ENCODE measurements around the gene CTIF. TPM values are rescaled to one million over a fixed set of nuclear protein-coding genes. Genes with fewer than 3 reads are reported as not detected.

CTIF gene
- total RNA-seq, 1 experiment from 2014 or later, result 8.3 TPM

DNA sequence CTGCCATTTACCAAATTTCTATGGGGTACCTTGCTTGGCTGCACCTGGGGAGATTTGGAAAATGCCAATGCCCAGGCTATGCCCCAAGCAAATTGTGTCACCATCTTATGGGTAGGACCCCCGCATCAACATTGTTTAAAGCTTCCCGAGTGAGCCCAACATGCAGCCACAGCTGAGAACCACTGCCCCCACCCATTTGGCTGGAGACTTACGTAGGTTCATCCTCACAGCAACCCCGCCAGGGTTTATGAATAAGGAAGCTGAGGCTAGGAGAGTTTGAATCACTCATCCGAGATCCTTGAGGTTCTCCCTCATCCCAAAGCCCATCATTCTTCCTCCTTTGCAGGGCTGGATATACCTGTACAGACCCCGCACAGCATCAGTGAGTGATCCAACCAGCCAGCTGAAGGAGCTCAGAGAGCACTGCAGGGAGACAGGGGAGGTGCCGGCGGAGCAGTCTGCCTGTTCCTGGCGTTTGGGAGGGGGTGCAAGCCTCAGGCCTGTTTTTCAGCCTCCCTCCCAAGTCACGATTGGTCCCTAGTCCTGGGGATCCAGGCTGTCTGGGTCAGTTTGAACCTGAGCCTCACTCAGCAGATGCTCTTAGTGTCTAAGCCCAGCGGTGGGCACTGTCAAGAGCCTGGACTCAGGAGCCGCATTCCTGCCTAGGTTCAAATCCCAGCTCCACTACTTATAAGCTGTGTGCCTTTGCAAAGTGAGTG lies 247.1 kb downstream of the CTIF start:
- DNase-seq (ENCODE audit: low spot score), result no peak

DNA sequence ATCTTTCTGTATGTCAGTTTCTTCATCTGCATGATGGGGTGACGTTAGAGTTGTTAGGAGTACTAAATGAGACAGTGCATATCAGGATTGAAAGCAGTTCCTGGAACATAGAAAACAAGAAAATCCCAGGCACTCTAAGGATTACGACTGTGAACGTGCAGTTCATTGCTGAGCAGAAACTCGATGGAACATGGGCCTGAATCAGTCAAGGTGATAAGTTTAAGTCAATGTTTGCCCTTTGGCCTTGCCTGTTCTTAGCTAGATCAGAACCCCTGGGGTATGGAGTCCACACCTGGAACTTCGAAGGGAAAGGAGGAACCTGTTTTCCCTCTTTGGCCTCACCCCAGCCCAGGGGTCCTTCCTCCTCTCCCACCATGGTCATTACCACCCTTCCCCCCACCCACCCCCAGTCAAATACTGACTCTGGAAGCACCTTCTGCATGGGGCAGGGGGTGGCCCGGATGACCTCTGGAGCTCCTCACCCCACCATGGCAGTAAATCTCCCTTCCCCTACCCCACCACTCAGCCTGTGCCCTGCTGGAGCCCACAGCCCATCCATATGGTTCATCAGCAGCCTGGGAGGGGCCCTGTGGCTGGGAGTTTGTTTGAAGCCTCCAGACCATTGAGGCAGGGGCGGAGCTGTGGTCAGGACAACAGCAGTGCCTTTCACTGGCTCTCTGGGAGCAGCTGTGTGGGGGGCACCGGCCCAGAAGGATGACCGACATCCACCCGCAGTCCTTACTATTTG lies 247.8 kb downstream of the CTIF start:
- DNase-seq (ENCODE audit: low spot score), result no peak

GRCh38 chr18:48787203-48788151 lies 248.6 kb downstream of the CTIF start:
- DNase-seq (ENCODE audit: low spot score), result no peak

DNA sequence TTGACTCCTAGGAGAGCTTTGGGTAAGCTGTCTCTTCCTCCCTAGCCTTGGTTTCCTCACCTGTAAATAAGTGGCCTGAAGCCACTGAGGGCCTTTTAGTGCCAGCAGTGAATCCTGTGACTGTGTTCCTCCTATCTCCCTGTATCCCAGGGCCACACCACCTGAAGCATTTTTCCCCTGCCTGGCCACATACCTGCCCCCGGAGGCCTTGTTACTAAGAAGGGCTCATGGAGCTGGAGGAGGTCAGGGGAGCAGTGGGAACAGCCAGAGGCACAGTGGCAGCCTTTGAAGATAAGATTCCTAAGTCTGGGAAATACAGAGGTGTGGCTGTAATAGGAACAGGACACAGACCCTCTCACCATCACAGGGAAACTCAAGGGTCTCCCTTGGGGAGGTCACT lies 249.5 kb downstream of the CTIF start:
- DNase-seq (ENCODE audit: low spot score), result no peak

GRCh38 chr18:48789259-48789812 lies 250.5 kb downstream of the CTIF start:
- DNase-seq (ENCODE audit: low spot score), result no peak

GRCh38 chr18:48790226-48790863 lies 251.5 kb downstream of the CTIF start:
- DNase-seq (ENCODE audit: low spot score), result no peak

DNA sequence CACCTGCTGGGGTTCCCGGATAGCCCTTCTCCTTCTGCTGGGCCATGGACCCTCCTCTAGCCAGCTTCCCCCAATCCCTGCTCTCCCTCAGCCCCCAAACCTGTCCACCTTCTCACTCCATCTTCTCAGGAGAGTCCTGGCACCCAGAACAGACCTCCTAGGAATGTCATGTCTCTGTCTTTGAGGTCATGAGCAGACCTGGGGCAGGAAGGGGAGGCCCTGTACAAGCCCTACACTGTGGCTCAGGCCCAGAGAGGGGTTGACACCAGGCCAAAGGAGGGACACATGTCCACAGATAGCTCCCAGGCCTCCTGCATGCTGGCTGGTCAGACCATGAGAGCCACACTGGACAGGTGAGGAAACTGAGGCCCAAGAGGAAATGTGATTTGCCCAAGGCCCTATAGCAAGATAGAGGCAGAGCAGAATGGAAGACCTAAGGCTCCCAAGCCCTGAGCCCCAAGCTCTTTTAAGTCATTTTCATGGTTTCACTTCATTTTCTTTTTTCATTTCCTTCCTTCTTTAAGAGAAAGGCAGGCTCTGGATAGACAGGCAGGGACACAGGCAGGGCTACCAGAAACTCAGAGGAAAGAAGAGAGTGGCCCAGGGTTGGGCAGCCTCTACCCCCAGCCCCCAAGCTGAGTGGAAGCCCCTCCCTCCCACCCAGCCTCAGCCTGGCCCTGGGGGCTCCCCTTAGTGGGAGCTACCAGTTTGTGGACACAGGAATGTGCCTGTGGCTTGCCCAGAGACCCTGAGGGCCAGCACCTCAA lies 252.2 kb downstream of the CTIF start:
- DNase-seq (ENCODE audit: low spot score), result no peak

GRCh38 chr18:48791636-48792105 lies 252.8 kb downstream of the CTIF start:
- no peak for DNase-seq (ENCODE audit: low spot score)

DNA sequence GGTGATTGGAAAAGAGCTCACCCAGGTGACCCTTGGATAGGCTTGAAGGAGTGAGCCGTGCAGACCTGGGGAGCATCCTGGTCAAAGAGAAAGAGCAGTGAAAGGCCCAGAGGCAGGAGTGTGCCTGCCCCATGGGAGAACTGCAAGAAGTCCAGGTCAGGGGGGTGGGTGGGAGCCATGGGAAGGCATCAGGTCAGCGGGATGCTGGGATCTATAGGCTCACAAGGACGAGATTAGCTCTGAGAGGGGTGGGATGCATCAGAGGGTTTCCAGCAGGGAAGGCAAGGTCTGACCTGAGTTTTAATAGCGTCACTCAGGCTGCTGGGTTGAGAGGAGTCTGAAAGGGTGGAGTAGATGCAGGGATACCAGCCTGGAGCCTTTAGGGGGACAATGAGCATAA lies 253.3 kb downstream of the CTIF start:
- DNase-seq (ENCODE audit: low spot score), result no peak

GRCh38 chr18:48792611-48793380 lies 254.0 kb downstream of the CTIF start:
- DNase-seq (ENCODE audit: low spot score), result no peak

GRCh38 chr18:48794251-48794970 lies 255.6 kb downstream of the CTIF start:
- no peak for DNase-seq (ENCODE audit: low spot score)

GRCh38 chr18:48795696-48796095 lies 256.9 kb downstream of the CTIF start:
- no peak for DNase-seq (ENCODE audit: low spot score)

DNA sequence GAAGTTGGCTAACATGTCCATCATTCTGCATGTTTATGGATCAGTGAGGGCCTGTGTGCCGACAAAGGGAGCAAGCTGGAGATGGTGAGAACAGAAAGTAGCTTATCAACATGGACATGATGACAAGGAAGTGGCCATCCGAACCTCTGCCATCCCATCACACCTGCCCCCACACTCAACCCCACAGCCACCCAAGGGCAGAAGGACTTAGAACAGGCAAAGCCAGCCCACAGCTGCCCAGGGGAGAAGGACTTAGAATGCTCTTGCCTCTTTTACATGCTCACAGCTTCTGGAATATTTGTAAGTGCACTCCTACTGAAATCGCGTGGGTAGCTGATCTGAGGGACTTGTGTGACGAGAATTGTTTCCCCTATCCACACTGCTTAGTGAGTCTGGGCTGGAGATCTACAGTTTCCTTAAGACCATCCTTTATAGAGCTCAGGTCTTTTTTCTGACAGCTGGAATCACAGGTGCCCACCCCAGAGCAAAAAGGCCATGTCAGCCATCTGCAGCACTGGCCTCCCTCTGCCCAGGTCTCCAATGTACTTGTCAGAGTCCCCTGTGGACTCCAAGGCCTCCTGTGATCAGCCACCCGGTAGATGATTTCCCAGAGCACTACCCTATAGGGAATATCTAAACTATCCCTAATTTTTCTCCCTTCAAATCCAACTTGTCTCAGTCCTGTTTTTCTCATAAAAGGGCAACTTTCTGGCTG lies 257.8 kb downstream of the CTIF start:
- no peak for DNase-seq (ENCODE audit: low spot score)

GRCh38 chr18:48797841-48798255 lies 259.0 kb downstream of the CTIF start:
- DNase-seq (ENCODE audit: low spot score), result no peak

DNA sequence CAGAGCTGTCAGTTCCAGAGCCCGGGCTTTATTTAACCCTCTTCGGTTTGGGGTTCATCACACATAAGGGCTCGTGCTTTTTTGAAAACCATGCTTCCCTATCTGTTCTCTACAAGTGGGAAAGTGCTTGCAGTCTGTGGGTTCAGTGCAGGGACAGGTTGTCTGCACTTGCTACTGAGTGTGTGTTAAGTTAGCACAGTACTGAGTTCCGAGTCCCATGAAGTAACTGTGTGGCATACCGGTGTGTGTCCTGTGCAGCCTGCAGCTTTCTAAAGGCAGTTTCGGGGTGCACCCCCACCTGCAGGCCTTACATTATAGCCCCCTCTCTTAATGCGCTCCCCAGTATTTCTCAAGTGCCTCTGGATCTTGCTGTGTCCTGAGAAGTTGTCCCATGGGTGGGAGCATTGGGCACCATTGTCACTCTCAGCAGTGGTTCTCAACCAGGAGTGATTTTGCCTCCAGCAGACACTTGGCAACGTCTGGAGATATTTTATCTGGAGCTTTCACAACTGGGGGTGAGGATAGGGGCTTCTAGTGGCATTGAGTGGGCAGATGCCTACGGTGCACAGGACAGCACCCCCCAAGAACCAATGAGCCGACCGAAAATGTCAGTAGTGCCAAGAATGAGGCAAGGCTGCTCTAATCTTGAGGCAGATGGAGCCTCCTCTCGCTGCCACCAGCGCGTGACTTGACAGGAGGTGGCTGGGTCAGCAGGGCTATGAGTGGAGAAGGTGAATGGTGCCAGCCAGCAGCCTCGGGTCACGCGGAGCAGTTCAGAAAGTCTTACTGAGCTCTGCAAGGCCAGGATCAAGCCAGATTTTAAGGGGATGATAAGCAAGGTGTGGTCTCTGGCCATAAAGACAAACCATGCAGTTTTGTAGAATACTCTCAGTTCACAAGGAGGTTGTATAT lies 259.8 kb downstream of the CTIF start:
- no peak for DNase-seq (ENCODE audit: low spot score)

DNA sequence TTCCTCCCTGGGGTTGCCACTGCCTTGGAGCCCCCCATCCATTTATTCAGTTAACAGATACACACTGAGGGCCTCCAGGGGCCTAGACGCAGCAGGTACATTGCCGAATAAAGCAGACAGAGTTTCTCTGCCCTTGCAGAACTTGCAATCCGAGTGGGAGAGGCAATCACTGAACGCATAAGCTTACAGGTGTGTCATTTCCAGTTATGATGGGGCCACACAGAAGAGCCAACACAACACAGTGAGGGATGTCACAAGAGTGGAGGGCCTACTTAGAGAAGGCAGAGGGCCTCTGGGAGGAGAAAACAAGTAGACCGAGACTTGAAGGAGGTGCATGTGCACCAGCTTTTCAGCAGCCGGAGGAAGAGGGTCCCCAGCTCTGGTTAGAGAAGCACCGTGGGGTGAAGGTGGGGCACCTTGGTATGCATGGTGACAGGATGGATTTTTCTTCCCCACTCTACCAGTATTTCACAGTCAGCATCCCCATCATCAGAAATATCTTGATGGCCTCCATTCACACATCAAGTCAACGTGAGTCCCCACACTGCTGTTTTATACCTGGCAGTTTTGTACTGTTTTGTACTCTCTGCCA lies 261.0 kb downstream of the CTIF start:
- DNase-seq (ENCODE audit: low spot score), result no peak

DNA sequence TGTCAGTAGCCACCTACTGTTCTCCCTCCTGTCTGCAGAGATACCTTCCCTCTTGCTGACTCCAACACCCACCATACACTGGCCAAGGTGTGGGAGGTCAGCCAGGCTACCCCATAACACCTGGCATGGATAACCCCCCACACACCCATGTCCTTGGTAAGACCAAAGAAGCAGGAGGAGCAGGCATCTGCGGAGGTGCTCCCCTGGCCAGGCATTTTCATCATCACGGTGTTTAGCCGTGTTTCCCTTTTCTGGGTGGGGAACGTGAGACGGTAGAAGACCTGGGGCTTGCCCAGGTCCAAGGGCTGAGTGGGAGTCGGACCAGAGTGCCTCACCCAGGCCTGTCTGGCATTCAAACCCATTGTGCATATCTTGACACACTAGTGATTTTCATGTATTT lies 261.6 kb downstream of the CTIF start:
- no peak for DNase-seq (ENCODE audit: low spot score)

All from HT-29 (cell line).